Activated CD4-positive, alpha-beta T cell treated with anti-CD3 and anti-CD28 coated beads, Interleukin-2, amount 50 U/mL, for 1 hour (primary cell): ENCODE data around the gene TLR7.

Source experiments
- DNase-seq: peaks from one replicate; pipeline ENCODE4 v3.0.0-alpha.2; 2020

TLR7 gene

GRCh38 chrX:12891915-12892506 is 25.1 kb downstream of the TLR7 start:
- no peak for DNase-seq

- DNase-seq, result no peak
Observed at GRCh38 chrX:12892716-12893115, 25.8 kb downstream of the TLR7 start.

- peak; percentile 33 for DNase-seq
Observed at GRCh38 chrX:12894074-12895030, 27.5 kb downstream of the TLR7 start.

- DNase-seq, result no peak
Observed at GRCh38 chrX:12895866-12896265, 29.0 kb downstream of the TLR7 start.

GRCh38 chrX:12896935-12897334 is 30.1 kb downstream of the TLR7 start:
- no peak for DNase-seq

- no peak for DNase-seq
Observed at GRCh38 chrX:12898073-12898472, 31.2 kb downstream of the TLR7 start.

DNA sequence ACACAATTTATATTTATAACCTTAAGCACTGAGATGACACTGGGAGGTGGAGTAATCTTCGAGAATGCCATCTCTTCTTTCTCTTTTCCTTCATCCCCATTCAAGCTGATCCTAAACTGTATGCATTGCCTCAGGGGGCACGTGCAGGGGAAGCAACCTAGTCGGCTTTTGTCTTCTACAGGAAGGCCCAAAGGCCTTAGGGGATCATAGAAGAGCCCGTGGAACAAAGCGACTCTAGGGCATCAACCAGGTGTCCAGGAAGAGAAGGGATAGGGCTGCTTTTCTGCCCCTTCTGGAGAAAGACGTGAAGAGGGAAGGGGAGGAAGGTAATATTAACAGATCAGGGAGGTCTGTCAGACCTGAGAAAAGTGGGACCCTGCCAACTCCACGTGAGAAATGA is 32.6 kb downstream of the TLR7 start:
- no peak for DNase-seq

- DNase-seq, result peak; percentile 59
Observed at GRCh38 chrX:12901486-12901885, 34.6 kb downstream of the TLR7 start.

DNA sequence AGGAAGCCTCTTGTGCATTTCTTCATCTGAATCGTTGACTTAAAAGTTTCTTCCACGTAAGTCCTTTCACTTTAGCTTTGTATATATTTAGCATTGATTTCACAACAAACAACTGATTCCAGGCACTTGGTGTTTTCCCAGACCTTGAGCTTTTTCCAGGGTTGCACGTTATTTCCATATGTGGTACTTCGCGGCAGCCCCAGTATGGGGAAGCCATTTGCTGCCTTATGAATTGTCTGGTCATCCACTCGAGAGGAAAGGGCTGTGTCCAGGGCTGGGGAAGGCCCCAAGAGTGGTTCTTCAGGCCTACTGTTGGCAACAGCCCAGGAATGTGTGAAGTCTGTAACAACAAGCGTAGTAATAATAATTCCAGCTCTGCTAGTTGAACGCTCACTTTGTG is 36.8 kb downstream of the TLR7 start:
- no peak for DNase-seq

DNA sequence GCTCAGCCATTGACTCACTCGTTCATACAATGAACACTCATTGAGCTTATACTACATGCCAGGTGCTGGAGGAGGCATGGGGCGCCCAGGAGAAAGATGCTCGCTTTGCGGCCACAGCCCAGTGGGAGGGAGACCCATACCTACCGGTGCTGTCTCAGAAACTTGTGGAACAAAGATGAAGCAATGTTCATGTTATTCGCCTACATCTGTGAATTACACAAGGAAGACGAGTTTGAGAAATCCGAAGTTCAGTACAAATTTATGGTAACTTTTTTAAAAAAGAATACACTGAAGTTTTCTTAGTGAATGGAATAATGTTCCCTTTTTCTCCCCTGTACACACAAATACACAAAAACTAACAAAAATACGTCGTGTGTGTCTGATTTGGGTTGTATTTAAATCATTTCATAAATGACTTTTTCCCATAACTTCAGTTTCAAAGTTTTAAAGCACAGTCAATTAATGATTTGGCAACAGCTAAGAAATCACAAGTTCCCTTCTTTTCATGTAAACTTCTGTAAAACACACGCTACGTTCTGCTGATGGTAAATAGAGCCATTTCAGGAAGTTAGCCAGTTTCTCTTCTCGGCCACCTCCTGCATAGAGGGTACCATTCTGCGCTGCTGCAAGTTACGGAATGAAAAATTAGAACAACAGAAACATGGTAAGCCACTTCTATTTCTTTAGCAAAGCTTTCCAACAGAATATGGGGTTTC is 39.3 kb downstream of the TLR7 start, which contains the start of gene TLR8:
Gene TLR8, plus strand, starts transcription at position 575 of the 716 bp plus-strand sequence. Its CDS starts 87 bp downstream, at position 662.
- no peak for DNase-seq

DNA sequence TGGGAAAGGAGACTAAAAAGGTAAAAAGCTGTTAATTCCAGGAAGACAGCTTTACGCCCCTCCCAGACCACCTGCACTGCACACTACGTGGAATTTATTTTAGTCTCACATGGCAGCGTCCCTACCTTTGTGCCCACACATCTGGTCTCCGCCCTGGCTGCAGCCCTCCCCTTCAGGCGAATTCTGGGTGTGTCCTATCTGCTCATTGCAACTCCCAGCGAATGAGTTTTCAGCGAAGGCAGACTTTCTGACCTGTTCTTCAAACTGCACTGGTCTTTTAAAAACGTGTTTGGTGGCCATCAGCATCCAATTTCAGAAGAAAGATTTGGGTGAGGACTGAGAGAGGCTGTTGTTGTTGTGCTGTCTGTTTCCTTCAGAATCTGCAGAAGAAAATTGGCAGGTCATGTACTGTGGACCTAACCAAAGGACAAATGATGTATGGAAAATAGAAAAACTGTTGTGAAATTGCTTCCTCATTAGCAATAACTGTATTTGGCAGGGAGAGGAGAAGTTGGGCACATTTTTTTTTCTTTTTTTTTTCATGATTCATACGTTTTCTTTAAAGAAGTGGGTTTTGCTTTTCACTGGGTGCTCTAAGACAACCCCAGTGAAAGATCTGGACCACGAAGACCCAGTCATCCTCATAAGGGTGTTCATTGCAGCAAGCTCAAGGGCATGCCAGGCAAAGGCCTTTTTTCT is 43.7 kb downstream of the TLR7 start:
- no peak for DNase-seq

DNA sequence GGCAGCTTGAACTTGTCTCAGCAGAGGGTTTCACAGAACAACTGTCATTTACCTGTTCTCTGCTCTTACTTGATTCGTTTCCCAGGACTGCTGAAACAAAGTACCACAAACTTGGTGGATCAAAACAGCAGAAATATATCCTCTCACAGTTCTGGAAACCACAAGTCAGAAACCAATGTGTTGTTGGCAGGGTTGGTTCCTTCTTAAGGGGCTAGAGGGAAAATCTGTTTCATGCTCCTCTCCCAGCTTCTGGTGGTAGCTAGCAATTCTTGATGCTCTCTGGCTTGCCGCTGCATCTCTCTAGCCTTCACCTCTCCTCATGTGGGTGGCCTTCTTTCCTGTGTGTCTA is 44.2 kb downstream of the TLR7 start:
- no peak for DNase-seq

- DNase-seq, result no peak
Observed at GRCh38 chrX:12912791-12913482, 46.1 kb downstream of the TLR7 start.

GRCh38 chrX:12917753-12918152 is 50.9 kb downstream of the TLR7 start:
- DNase-seq, result no peak

DNA sequence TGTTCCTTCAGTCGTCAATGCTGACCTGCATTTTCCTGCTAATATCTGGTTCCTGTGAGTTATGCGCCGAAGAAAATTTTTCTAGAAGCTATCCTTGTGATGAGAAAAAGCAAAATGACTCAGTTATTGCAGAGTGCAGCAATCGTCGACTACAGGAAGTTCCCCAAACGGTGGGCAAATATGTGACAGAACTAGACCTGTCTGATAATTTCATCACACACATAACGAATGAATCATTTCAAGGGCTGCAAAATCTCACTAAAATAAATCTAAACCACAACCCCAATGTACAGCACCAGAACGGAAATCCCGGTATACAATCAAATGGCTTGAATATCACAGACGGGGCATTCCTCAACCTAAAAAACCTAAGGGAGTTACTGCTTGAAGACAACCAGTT is 52.2 kb downstream of the TLR7 start:
- DNase-seq, result no peak

DNA sequence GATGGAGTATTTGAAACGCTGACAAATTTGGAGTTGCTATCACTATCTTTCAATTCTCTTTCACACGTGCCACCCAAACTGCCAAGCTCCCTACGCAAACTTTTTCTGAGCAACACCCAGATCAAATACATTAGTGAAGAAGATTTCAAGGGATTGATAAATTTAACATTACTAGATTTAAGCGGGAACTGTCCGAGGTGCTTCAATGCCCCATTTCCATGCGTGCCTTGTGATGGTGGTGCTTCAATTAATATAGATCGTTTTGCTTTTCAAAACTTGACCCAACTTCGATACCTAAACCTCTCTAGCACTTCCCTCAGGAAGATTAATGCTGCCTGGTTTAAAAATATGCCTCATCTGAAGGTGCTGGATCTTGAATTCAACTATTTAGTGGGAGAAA is 52.7 kb downstream of the TLR7 start:
- DNase-seq, result no peak

DNA sequence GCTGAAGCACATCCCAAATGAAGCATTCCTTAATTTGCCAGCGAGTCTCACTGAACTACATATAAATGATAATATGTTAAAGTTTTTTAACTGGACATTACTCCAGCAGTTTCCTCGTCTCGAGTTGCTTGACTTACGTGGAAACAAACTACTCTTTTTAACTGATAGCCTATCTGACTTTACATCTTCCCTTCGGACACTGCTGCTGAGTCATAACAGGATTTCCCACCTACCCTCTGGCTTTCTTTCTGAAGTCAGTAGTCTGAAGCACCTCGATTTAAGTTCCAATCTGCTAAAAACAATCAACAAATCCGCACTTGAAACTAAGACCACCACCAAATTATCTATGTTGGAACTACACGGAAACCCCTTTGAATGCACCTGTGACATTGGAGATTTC is 54.1 kb downstream of the TLR7 start:
- no peak for DNase-seq

DNA sequence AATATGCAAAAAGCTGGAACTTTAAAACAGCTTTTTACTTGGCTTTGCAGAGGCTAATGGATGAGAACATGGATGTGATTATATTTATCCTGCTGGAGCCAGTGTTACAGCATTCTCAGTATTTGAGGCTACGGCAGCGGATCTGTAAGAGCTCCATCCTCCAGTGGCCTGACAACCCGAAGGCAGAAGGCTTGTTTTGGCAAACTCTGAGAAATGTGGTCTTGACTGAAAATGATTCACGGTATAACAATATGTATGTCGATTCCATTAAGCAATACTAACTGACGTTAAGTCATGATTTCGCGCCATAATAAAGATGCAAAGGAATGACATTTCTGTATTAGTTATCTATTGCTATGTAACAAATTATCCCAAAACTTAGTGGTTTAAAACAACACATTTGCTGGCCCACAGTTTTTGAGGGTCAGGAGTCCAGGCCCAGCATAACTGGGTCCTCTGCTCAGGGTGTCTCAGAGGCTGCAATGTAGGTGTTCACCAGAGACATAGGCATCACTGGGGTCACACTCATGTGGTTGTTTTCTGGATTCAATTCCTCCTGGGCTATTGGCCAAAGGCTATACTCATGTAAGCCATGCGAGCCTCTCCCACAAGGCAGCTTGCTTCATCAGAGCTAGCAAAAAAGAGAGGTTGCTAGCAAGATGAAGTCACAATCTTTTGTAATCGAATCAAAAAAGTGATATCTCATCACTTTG is 55.2 kb downstream of the TLR7 start:
- DNase-seq, result no peak

- no peak for DNase-seq
Observed at GRCh38 chrX:12922599-12922919, 55.7 kb downstream of the TLR7 start.

GRCh38 chrX:12929701-12930100 is 62.8 kb downstream of the TLR7 start:
- DNase-seq, result no peak

- no peak for DNase-seq
Observed at GRCh38 chrX:12930150-12930549, 63.3 kb downstream of the TLR7 start.

GRCh38 chrX:12932244-12932643 is 65.4 kb downstream of the TLR7 start:
- no peak for DNase-seq
